Measurements from ENCODE around the gene DLGAP1.

DNA sequence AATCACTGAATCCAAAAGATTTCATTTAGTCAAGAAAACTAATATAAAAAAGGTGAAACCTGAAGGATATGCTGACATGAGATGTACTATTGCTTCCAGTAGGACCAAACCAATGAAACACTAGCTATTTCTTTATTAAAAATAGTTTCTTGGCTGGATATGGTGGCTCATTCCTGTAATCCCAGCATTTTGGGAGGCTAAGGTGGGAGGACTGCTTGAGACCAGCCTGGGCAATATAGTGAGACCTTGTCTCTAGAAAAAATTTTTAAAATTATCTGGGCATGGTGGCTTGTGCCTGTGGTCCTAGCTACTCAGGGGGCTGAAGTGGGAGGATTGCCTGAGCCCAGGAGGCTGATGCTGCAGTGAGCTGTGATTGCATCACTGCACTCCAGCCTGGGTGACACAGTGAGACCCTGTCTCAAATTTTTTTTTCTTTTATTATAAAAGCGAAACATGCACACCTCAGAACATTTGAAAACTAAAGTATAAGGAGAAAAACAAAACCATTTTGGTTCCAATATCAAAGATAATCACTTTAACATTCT lies 738.9 kb downstream of the DLGAP1 start:
- TF ChIP-seq, protein P1, sequence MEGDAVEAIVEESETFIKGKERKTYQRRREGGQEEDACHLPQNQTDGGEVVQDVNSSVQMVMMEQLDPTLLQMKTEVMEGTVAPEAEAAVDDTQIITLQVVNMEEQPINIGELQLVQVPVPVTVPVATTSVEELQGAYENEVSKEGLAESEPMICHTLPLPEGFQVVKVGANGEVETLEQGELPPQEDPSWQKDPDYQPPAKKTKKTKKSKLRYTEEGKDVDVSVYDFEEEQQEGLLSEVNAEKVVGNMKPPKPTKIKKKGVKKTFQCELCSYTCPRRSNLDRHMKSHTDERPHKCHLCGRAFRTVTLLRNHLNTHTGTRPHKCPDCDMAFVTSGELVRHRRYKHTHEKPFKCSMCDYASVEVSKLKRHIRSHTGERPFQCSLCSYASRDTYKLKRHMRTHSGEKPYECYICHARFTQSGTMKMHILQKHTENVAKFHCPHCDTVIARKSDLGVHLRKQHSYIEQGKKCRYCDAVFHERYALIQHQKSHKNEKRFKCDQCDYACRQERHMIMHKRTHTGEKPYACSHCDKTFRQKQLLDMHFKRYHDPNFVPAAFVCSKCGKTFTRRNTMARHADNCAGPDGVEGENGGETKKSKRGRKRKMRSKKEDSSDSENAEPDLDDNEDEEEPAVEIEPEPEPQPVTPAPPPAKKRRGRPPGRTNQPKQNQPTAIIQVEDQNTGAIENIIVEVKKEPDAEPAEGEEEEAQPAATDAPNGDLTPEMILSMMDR (IDR thresholded peaks at IDR 0.05; ENCODE audit: low read length): no peak
- TF ChIP-seq EZH2 (IDR thresholded peaks at IDR 0.05; ENCODE audit: borderline replicate concordance, low read length): no peak

Measured in OCI-LY1 (cell line).